Hepatocyte (in vitro differentiated cells): Measurements from ENCODE around the gene VCAN. TPM values are rescaled to one million over a fixed set of nuclear protein-coding genes. Genes with fewer than 3 reads are reported as not detected.

Experiments
- DNase-seq: peaks from one replicate; pipeline ENCODE4 v3.0.0-alpha.2; 2016; ENCODE audit warnings: low spot score
- H2AFZ ChIP-seq: fragments of 200-600 bp; sonication (generic); 2 replicates; pipeline ENCODE4 v1.6.0; 2016; ENCODE audit warnings: antibody characterized with exemption, mild to moderate bottlenecking
- H3K27ac ChIP-seq: fragments of 200-600 bp; sonication (generic); 2 replicates; pipeline ENCODE4 v1.5.1; 2016; ENCODE audit warnings: mild to moderate bottlenecking
- H3K27me3 ChIP-seq: fragments of 200-600 bp; sonication (generic); 2 replicates; pipeline ENCODE4 v1.6.1; 2016
- H3K36me3 ChIP-seq: fragments of 200-600 bp; sonication (generic); replicated peaks from 2 replicates; pipeline ENCODE4 v1.5.1; 2016; ENCODE audit warnings: low read depth; ENCODE audit not compliant: insufficient read depth
- H3K4me1 ChIP-seq: fragments of 200-600 bp; sonication (generic); 2 replicates; pipeline ENCODE4 v1.5.1; 2016; ENCODE audit warnings: mild to moderate bottlenecking, moderate library complexity; ENCODE audit not compliant: insufficient read depth
- H3K4me2 ChIP-seq: fragments of 200-600 bp; sonication (generic); 2 replicates; pipeline ENCODE4 v1.6.0; 2016
- H3K4me3 ChIP-seq: fragments of 200-600 bp; sonication (generic); 2 replicates; pipeline ENCODE4 v1.5.1; 2016; ENCODE audit warnings: mild to moderate bottlenecking
- H3K79me2 ChIP-seq: fragments of 200-600 bp; sonication (generic); 2 replicates; pipeline ENCODE4 v1.6.0; 2017; ENCODE audit warnings: mild to moderate bottlenecking
- H3K9me2 ChIP-seq: fragments of 200-600 bp; sonication (generic); replicated peaks from 2 replicates; pipeline ENCODE4 v1.6.0; 2017; ENCODE audit warnings: mild to moderate bottlenecking; ENCODE audit not compliant: insufficient read depth
- H3K9me3 ChIP-seq: fragments of 200-600 bp; sonication (generic); 2 replicates; pipeline ENCODE4 v1.5.1; 2016; ENCODE audit warnings: low read depth, mild to moderate bottlenecking
- H4K20me1 ChIP-seq: fragments of 200-600 bp; sonication (generic); 2 replicates; pipeline ENCODE4 v1.6.0; 2016; ENCODE audit warnings: mild to moderate bottlenecking; ENCODE audit not compliant: insufficient read depth, poor library complexity, severe bottlenecking
- CTCF ChIP-seq: fragments of 200-600 bp; sonication (generic); IDR thresholded peaks from 2 replicates; pipeline ENCODE4 v1.5.1; 2016; ENCODE audit warnings: antibody characterized with exemption, mild to moderate bottlenecking; ENCODE audit not compliant: poor library complexity
- EZH2 ChIP-seq: fragments of 200-600 bp; sonication (generic); IDR thresholded peaks from 2 replicates; pipeline ENCODE4 v1.6.1; 2016; ENCODE audit warnings: antibody characterized with exemption, mild to moderate bottlenecking, borderline replicate concordance
- EZH2phosphoT487 ChIP-seq: fragments of 200-600 bp; sonication (generic); IDR thresholded peaks from one replicate; pipeline ENCODE4 v1.6.1; 2018; ENCODE audit warnings: antibody characterized with exemption, mild to moderate bottlenecking, low read depth, moderate library complexity; ENCODE audit not compliant: unreplicated experiment, severe bottlenecking
- WGBS: methylation state at CpG from one replicate; pipeline ENCODE4 v1.1.6; 2016; ENCODE audit warnings: low lambda C conversion rate; ENCODE audit errors: missing lambda C conversion rate; 5-methylcytosine and 5-hydroxymethylcytosine counted together
- polyA plus RNA-seq: library from polyadenylated mRNA; unstranded; fragments of >200 nt; fragmentation: Nextera tagmentation; extraction: Ambion mirVana; gene quantifications from 2 replicates; pipeline ENCODE4 v1.2.1, GENCODE V29; 2016
- total RNA-seq: library from RNA; depleted of rRNA; stranded (reverse); fragments of >200 nt; gene quantifications from 2 replicates; pipeline ENCODE4 v1.2.3, GENCODE V29; 2014

The VCAN gene
- total and polyA plus RNA-seq, 2 experiments from 2014 or later: 104 to 398 TPM

GRCh38 chr5:83548581-83548980 is 77.0 kb downstream of the VCAN start:
- TF ChIP-seq EZH2 (no peak), EZH2phosphoT487 (no peak), CTCF (no peak)
- H3K79me2 ChIP-seq: peaks cover 17% of the 10 kb centered on the region
- no peaks in the 10 kb centered on the region for H3K36me3 ChIP-seq
- H3K27me3 ChIP-seq: no peaks in the 10 kb centered on the region
- no peak overlapping the region for H3K4me3 ChIP-seq
- H3K27ac ChIP-seq: peak overlapping the region; percentile 28
- DNase-seq: no peak
- 61% methylated on average over 4 of the region's 4 CpGs for WGBS
- no peaks in the 10 kb centered on the region for H3K9me3 ChIP-seq
- no peaks in the 10 kb centered on the region for H4K20me1 ChIP-seq
- no peaks in the 10 kb centered on the region for H3K9me2 ChIP-seq
- H2AFZ ChIP-seq: no peak overlapping the region
- H3K4me1 ChIP-seq: peaks cover 12% of the 10 kb centered on the region
- no peak overlapping the region for H3K4me2 ChIP-seq

- H3K9me2 ChIP-seq: no peaks in the 10 kb centered on the region
- TF ChIP-seq CTCF: no peak
- TF ChIP-seq EZH2phosphoT487: no peak
- no peak for TF ChIP-seq EZH2
- peaks cover 7% of the 10 kb centered on the region for H3K4me1 ChIP-seq
- DNase-seq: no peak
- no peak overlapping the region for H2AFZ ChIP-seq
- H3K36me3 ChIP-seq: no peaks in the 10 kb centered on the region
- peak overlapping the region; percentile 28 for H3K27ac ChIP-seq
- 62% methylated on average over 2 of the region's 2 CpGs for WGBS
- no peaks in the 10 kb centered on the region for H3K27me3 ChIP-seq
- no peak overlapping the region for H3K4me2 ChIP-seq
- H3K4me3 ChIP-seq: no peak overlapping the region
- no peaks in the 10 kb centered on the region for H3K9me3 ChIP-seq
- no peaks in the 10 kb centered on the region for H4K20me1 ChIP-seq
- H3K79me2 ChIP-seq: peaks cover 13% of the 10 kb centered on the region
These were observed 77.5 kb downstream of the VCAN start for GRCh38 chr5:83549076-83549475.

- no peak overlapping the region for H3K4me2 ChIP-seq
- H3K79me2 ChIP-seq: peaks cover 13% of the 10 kb centered on the region
- H3K36me3 ChIP-seq: no peaks in the 10 kb centered on the region
- H3K4me1 ChIP-seq: peaks cover 6% of the 10 kb centered on the region
- no peak overlapping the region for H3K27ac ChIP-seq
- no peak overlapping the region for H3K4me3 ChIP-seq
- H4K20me1 ChIP-seq: no peaks in the 10 kb centered on the region
- no peaks in the 10 kb centered on the region for H3K27me3 ChIP-seq
- DNase-seq: no peak
- no peak overlapping the region for H2AFZ ChIP-seq
- no peaks in the 10 kb centered on the region for H3K9me2 ChIP-seq
- H3K9me3 ChIP-seq: no peaks in the 10 kb centered on the region
- TF ChIP-seq EZH2phosphoT487 (no peak), EZH2 (no peak), CTCF (no peak)
- 50% methylated on average over 5 of the region's 5 CpGs for WGBS
These were observed 78.1 kb downstream of the VCAN start for GRCh38 chr5:83549674-83550073.

- peak; percentile 11 for DNase-seq
- no peaks in the 10 kb centered on the region for H3K36me3 ChIP-seq
- H3K4me2 ChIP-seq: peak overlapping the region; percentile 6
- H3K9me2 ChIP-seq: no peaks in the 10 kb centered on the region
- peaks cover 6% of the 10 kb centered on the region for H3K4me1 ChIP-seq
- H3K79me2 ChIP-seq: no peaks in the 10 kb centered on the region
- no peaks in the 10 kb centered on the region for H3K9me3 ChIP-seq
- peak overlapping the region; percentile 60 for H3K27ac ChIP-seq
- no peaks in the 10 kb centered on the region for H4K20me1 ChIP-seq
- no peak overlapping the region for H2AFZ ChIP-seq
- TF ChIP-seq EZH2 (no peak), EZH2phosphoT487 (no peak), CTCF (no peak)
- H3K27me3 ChIP-seq: no peaks in the 10 kb centered on the region
- H3K4me3 ChIP-seq: no peak overlapping the region
- WGBS: 33% methylated on average over 1 of the region's 1 CpG
These were observed 80.3 kb downstream of the VCAN start for GRCh38 chr5:83551821-83552220.
